Measurements from ENCODE around the gene MYH6. TPM values are rescaled to one million over a fixed set of nuclear protein-coding genes. Genes with fewer than 3 reads are reported as not detected.

MYH6 gene
- total RNA-seq, 1 experiment from 2014 or later, result not detected

- Histone ChIP-seq H3K9me3 (ENCODE audit: control insufficient read depth, insufficient read depth, low read depth, low read length) (no peaks in the 10 kb centered on the region), H3K27ac (ENCODE audit: low read length) (no peak overlapping the region), H3K4me1 (ENCODE audit: control insufficient read depth, insufficient read depth, low read length) (no peaks in the 10 kb centered on the region), H3K4me3 (ENCODE audit: low read depth in 2 of 2, low read length in 2 of 2) (no peak overlapping the region), H3K27me3 (ENCODE audit: control insufficient read depth, insufficient read depth, low read length) (no peaks in the 10 kb centered on the region; the same call in 1 of the 2 replicates), H3K36me3 (ENCODE audit: control insufficient read depth, insufficient read depth, low read length) (no peaks in the 10 kb centered on the region)
- POLR2A ChIA-PET, result no interaction called here
- TF ChIP-seq POLR2AphosphoS5 (IDR thresholded peaks at IDR 0.05; ENCODE audit: low read depth, low read length), result no peak
- TF ChIP-seq CTCF (IDR thresholded peaks at IDR 0.05), result no peak
- TF ChIP-seq SIN3A (IDR thresholded peaks at IDR 0.05; ENCODE audit: borderline replicate concordance, insufficient read depth, low read depth, low read length), result no peak
- no peak for TF ChIP-seq TCF7L2 (IDR thresholded peaks at IDR 0.05; ENCODE audit: low read depth, low read length)
- TF ChIP-seq REST (IDR thresholded peaks at IDR 0.05; ENCODE audit: insufficient read depth in 1 of 2, low read depth in 2 of 2, low read length in 1 of 2), result no peak
- BruUV-seq (replicated peaks), result no TSS peak
- no peak for DNase-seq (ENCODE audit: low read depth, low spot score)
- in situ Hi-C loops (cut with HindIII; ENCODE audit: low pct_unique_long_range_greater_than_20kb, low sequenced_read_pairs) (no loop called here), intact Hi-C loops (cut with micrococcal nuclease; ENCODE audit: unreplicated experiment) (no loop called here)
- no peak for ATAC-seq
- CTCF ChIA-PET, result no interaction called here
Observed at GRCh38 chr14:23437133-23438100, 29.3 kb upstream of the MYH6 start.

GRCh38 chr14:23436327-23437132 lies 28.5 kb upstream of the MYH6 start:
- no peak overlapping the region for H3K4me3 ChIP-seq (ENCODE audit: low read depth in 2 of 2, low read length in 2 of 2)
- H3K27me3 ChIP-seq (ENCODE audit: control insufficient read depth, insufficient read depth, low read length), result no peaks in the 10 kb centered on the region; the same call in 1 of the 2 replicates
- ChIA-PET CTCF (no interaction called here), POLR2A (interaction anchor here (0.6 kb wide), 1 partner anchor 487 kb away, joined by 5 read pairs; no protein-coding TSS in a partner anchor)
- in situ Hi-C loops (cut with HindIII; ENCODE audit: low pct_unique_long_range_greater_than_20kb, low sequenced_read_pairs) (no loop called here), intact Hi-C loops (cut with micrococcal nuclease; ENCODE audit: unreplicated experiment) (no loop called here)
- no peaks in the 10 kb centered on the region for H3K9me3 ChIP-seq (ENCODE audit: control insufficient read depth, insufficient read depth, low read depth, low read length)
- no peak for TF ChIP-seq SIN3A (IDR thresholded peaks at IDR 0.05; ENCODE audit: borderline replicate concordance, insufficient read depth, low read depth, low read length)
- no peak for TF ChIP-seq TCF7L2 (IDR thresholded peaks at IDR 0.05; ENCODE audit: low read depth, low read length)
- TF ChIP-seq REST (IDR thresholded peaks at IDR 0.05; ENCODE audit: insufficient read depth in 1 of 2, low read depth in 2 of 2, low read length in 1 of 2), result no peak
- TF ChIP-seq CTCF (IDR thresholded peaks at IDR 0.05), result no peak
- TF ChIP-seq POLR2AphosphoS5 (IDR thresholded peaks at IDR 0.05; ENCODE audit: low read depth, low read length), result no peak
- BruUV-seq (replicated peaks), result no TSS peak
- H3K27ac ChIP-seq (ENCODE audit: low read length), result no peak overlapping the region
- no peak for ATAC-seq
- H3K36me3 ChIP-seq (ENCODE audit: control insufficient read depth, insufficient read depth, low read length), result no peaks in the 10 kb centered on the region
- no peak for DNase-seq (ENCODE audit: low read depth, low spot score)
- H3K4me1 ChIP-seq (ENCODE audit: control insufficient read depth, insufficient read depth, low read length), result no peaks in the 10 kb centered on the region
